ENCODE data around the gene FSTL1. TPM values are rescaled to one million over a fixed set of nuclear protein-coding genes. Genes with fewer than 3 reads are reported as not detected.

Gene FSTL1
- total and polyA plus RNA-seq, 5 experiments from 2014 or later = 0.23 to 0.82 (median 0.51) TPM; not detected in 1

GRCh38 chr3:120445654-120446053 lies 5.1 kb downstream of the FSTL1 start:
- Mint-ChIP-seq H3K27me3 (peaks cover 11 to 35% (median 28%) of the 10 kb centered on the region in 5 donors), H3K27ac (no peak overlapping the region), H3K4me1 (peaks cover 0 to 10% (median 7%) of the 10 kb centered on the region in 4 donors), H3K9me3 (no peaks in the 10 kb centered on the region), H3K4me3 (no peak overlapping the region), H3K36me3 (peaks cover 0 to 4% (median 0%) of the 10 kb centered on the region in 3 donors)
- ATAC-seq (no peak), DNase-seq (no peak)
- POLR2A ChIA-PET = no interaction called here

DNA sequence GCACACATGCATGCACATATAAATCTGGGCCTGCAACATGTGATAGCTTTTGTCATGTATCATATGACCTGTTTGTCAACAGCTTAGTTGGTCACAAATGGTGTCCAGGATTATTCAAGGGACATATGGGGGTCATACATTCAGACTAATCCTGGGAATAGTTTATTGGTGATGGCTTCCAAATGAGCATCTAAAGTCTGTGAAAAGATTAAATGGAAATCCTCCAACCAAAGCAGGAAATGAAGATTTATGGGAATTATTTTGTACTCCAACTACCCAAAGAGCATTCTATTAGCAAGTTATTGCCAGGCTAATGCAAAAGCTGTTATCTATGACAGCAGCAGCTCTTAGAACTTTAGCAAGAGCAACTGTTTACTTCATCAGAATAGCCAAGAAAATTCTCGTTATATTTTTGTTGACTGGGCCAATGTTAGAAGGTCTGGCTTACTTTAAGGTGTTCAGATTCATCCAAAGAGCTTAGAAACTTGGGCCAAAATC lies 7.1 kb downstream of the FSTL1 start:
- POLR2A ChIA-PET = no interaction called here
- no peak overlapping the region for H3K27ac Mint-ChIP-seq
- ATAC-seq (no peak), DNase-seq (no peak)
- H3K4me3 Mint-ChIP-seq = no peak overlapping the region
- no peaks in the 10 kb centered on the region for H3K9me3 Mint-ChIP-seq
- H3K27me3 Mint-ChIP-seq = peaks cover 9 to 21% (median 20%) of the 10 kb centered on the region in 5 donors
- H3K4me1 Mint-ChIP-seq = no peaks in the 10 kb centered on the region
- no peaks in the 10 kb centered on the region for H3K36me3 Mint-ChIP-seq

DNA sequence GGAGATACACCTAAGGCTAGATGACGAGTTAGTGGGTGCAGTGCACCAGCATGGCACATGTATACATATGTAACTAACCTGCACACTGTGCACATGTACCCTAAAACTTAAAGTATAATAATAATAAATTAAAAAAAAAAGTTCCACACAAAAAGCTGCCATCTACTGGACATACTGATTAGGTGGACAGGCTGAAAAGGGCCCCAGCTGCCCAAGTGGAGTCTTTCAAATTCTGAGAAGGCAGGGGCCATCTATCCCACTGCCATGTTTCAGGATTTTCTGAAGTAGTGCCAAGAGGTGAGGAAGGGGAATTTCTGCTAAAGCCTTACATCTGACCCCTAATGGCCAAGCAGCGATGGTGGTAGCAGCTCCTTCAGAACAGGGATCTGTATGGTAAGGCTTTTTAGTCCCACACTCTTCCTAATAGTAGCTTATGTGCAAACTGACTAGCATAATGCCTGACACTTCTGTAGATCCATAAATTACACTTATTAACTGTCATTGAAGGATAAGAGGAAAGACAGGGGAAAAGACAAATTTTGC lies 7.7 kb downstream of the FSTL1 start:
- no peaks in the 10 kb centered on the region for H3K36me3 Mint-ChIP-seq
- no peak overlapping the region for H3K4me3 Mint-ChIP-seq
- ATAC-seq = no peak

GRCh38 chr3:120441776-120442175 lies 9.0 kb downstream of the FSTL1 start:
- no peaks in the 10 kb centered on the region for H3K4me1 Mint-ChIP-seq
- no peak overlapping the region for H3K27ac Mint-ChIP-seq
- POLR2A ChIA-PET = no interaction called here
- ATAC-seq (no peak), DNase-seq (no peak)
- no peaks in the 10 kb centered on the region for H3K36me3 Mint-ChIP-seq
- H3K27me3 Mint-ChIP-seq = peaks cover 6 to 10% (median 9%) of the 10 kb centered on the region in 5 donors
- H3K4me3 Mint-ChIP-seq = no peak overlapping the region
- no peaks in the 10 kb centered on the region for H3K9me3 Mint-ChIP-seq

More for the DNA sequence above, 7.7 kb downstream of the FSTL1 start:
- no peaks in the 10 kb centered on the region for H3K4me1 Mint-ChIP-seq
- POLR2A ChIA-PET = no interaction called here
- no peaks in the 10 kb centered on the region for H3K9me3 Mint-ChIP-seq
- peaks cover 7 to 20% (median 16%) of the 10 kb centered on the region in 5 donors for H3K27me3 Mint-ChIP-seq
- H3K27ac Mint-ChIP-seq = no peak overlapping the region
- no peak for DNase-seq

- Mint-ChIP-seq H3K27ac (no peak overlapping the region), H3K9me3 (no peaks in the 10 kb centered on the region), H3K4me3 (no peak overlapping the region), H3K36me3 (no peaks in the 10 kb centered on the region), H3K27me3 (peaks cover 0 to 5% (median 3%) of the 10 kb centered on the region in 5 donors), H3K4me1 (no peaks in the 10 kb centered on the region)
- DNase-seq (no peak), ATAC-seq (no peak)
- POLR2A ChIA-PET = no interaction called here
Observed at GRCh38 chr3:120440762-120441161, 10.0 kb downstream of the FSTL1 start.

- Mint-ChIP-seq H3K9me3 (no peaks in the 10 kb centered on the region), H3K27ac (no peak overlapping the region), H3K36me3 (no peaks in the 10 kb centered on the region), H3K4me3 (no peak overlapping the region), H3K27me3 (peaks cover 0 to 8% (median 4%) of the 10 kb centered on the region in 5 donors), H3K4me1 (no peaks in the 10 kb centered on the region)
- no peak for DNase-seq
- no peak for ATAC-seq
- POLR2A ChIA-PET = no interaction called here
Observed at GRCh38 chr3:120440001-120440703, 10.6 kb downstream of the FSTL1 start.

DNA sequence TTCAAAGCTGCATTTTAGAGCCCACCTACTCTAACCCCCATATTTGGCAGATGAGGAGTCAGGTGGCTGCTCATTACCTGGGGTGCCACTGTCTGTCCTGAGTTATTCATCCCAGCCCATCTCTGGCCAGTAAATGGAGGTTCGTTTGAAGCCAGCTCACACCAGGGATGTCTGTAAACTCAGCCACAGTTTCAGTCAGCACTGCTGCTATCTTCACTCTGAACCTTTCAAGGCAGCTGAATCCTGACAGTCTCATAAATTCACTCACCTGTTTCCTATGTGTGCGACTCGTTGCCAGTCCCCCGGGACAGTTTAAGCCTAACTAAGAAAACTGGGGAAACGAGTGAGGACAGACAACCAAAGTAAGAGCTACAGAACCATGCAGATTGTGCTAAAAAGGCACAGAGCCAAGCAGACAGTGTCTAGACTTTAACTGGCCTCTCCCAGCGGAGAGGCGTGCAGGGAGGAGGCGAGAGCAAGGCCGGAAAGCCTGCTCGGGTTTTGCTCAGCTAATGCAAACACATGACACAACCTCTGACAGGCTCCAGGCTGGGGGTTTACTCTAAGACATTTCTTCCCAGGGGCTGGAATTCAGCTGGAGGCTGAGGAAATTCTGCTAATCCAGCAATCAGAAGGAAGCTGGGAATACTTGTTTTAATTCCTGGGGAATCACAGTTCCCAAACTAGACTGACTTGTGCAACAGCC lies 12.0 kb downstream of the FSTL1 start:
- Mint-ChIP-seq H3K4me1 (no peaks in the 10 kb centered on the region), H3K27ac (no peak overlapping the region), H3K36me3 (no peaks in the 10 kb centered on the region), H3K9me3 (no peaks in the 10 kb centered on the region), H3K27me3 (peaks cover 2 to 10% (median 5%) of the 10 kb centered on the region in 5 donors), H3K4me3 (no peak overlapping the region)
- no peak for DNase-seq
- POLR2A ChIA-PET = no interaction called here
- no peak for ATAC-seq

GRCh38 chr3:120438216-120438615 lies 12.6 kb downstream of the FSTL1 start:
- H3K27ac Mint-ChIP-seq = no peak overlapping the region
- ATAC-seq (no peak), DNase-seq (no peak)
- POLR2A ChIA-PET = no interaction called here
- no peaks in the 10 kb centered on the region for H3K9me3 Mint-ChIP-seq
- H3K27me3 Mint-ChIP-seq = peaks cover 4 to 11% (median 8%) of the 10 kb centered on the region in 5 donors
- no peaks in the 10 kb centered on the region for H3K36me3 Mint-ChIP-seq
- no peaks in the 10 kb centered on the region for H3K4me1 Mint-ChIP-seq
- no peak overlapping the region for H3K4me3 Mint-ChIP-seq

DNA sequence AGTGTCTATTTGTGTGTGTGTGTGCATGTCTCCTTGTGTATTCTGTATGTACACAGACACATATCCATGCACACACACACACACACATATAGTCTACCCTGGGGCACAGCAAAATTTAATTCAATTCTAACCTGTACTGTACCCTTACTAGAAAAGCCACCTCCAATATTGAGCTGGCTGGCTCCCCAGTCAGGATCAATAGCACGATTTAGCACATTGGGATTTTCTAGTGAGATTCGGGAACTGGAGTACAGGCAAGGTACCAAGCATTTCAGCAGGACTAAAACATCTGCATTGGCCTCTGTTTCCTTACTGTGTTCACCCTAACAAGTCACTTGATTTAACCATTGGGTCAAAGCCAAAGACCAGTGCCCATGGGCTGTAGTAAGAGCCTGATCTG lies 13.2 kb downstream of the FSTL1 start:
- Mint-ChIP-seq H3K9me3 (no peaks in the 10 kb centered on the region), H3K27ac (no peak overlapping the region), H3K4me3 (no peak overlapping the region), H3K4me1 (no peaks in the 10 kb centered on the region), H3K27me3 (peaks cover 4 to 15% (median 11%) of the 10 kb centered on the region in 5 donors), H3K36me3 (no peaks in the 10 kb centered on the region)
- DNase-seq (no peak), ATAC-seq (no peak)
- POLR2A ChIA-PET = no interaction called here

DNA sequence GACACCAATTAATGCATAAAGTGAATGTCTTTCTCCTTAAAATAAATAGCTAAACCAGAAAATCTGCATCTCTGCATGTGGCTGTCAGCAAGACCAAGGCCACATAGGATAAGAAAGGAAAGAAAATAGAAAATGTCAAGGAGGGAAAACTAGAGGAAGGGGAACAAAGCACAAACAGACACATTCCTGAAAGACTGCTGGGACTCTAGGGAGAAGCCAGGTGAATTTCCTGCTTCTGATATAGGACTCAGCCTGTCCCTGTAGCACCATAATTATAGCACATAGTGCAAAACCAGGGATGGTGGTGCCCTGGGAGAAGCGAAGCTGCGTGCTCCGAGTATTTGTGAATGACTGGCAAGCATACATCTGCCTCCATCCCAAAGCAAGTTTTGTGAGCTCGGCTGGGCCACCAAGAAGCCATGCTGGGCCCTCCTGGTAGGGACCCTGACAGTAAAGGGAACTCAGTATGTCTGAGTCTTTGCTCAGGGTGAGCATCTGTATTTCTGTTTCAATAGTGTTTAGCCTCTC lies 14.2 kb downstream of the FSTL1 start:
- Mint-ChIP-seq H3K27me3 (peaks cover 3 to 17% (median 9%) of the 10 kb centered on the region in 5 donors), H3K27ac (no peak overlapping the region), H3K4me1 (no peaks in the 10 kb centered on the region), H3K36me3 (no peaks in the 10 kb centered on the region), H3K9me3 (no peaks in the 10 kb centered on the region), H3K4me3 (no peak overlapping the region)
- ATAC-seq = no peak
- POLR2A ChIA-PET = no interaction called here
- DNase-seq = no peak

GRCh38 chr3:120435621-120436020 lies 15.2 kb downstream of the FSTL1 start:
- Mint-ChIP-seq H3K4me1 (no peaks in the 10 kb centered on the region), H3K36me3 (no peaks in the 10 kb centered on the region), H3K27me3 (peaks cover 3 to 17% (median 7%) of the 10 kb centered on the region in 5 donors), H3K4me3 (no peak overlapping the region), H3K9me3 (no peaks in the 10 kb centered on the region), H3K27ac (no peak overlapping the region)
- no peak for ATAC-seq
- no peak for DNase-seq
- POLR2A ChIA-PET = no interaction called here

GRCh38 chr3:120433662-120434331 lies 17.0 kb downstream of the FSTL1 start:
- POLR2A ChIA-PET = no interaction called here
- H3K36me3 Mint-ChIP-seq = no peaks in the 10 kb centered on the region
- H3K4me1 Mint-ChIP-seq = no peaks in the 10 kb centered on the region
- no peak for ATAC-seq
- DNase-seq = no peak
- no peak overlapping the region for H3K27ac Mint-ChIP-seq
- peaks cover 4 to 17% (median 7%) of the 10 kb centered on the region in 5 donors for H3K27me3 Mint-ChIP-seq
- no peaks in the 10 kb centered on the region for H3K9me3 Mint-ChIP-seq
- H3K4me3 Mint-ChIP-seq = no peak overlapping the region
